Activated CD8-positive, alpha-beta memory T cell treated with anti-CD3 and anti-CD28 coated beads, Interleukin-2, amount 50 U/mL, for 24 hours (primary cell): ENCODE data around the gene SCRN2.

Experiments used
- DNase-seq: peaks from one replicate; pipeline ENCODE4 v3.0.0-alpha.2; 2020; ENCODE audit errors: extremely low read depth

The SCRN2 gene

GRCh38 chr17:47846716-47847340 lies 5.8 kb upstream of the SCRN2 start:
- DNase-seq: no peak

DNA sequence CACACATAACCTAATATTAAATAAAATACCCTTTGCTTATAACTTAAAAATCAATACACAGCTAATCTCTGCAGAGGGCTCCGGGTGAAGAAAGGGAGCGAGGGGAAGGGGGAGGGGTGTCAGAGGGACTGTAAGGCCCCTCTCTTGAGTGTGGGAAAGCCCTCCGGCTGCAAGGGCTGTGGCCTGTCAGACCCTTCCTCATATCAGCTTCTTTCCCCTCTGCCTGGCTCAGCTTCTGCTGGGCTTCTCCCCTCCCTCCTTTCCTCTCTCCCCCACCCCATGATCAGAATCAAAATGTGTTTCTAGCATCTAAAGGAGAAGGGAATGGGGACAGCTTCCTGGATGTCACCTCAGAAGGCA lies 4.6 kb upstream of the SCRN2 start:
- no peak for DNase-seq

DNA sequence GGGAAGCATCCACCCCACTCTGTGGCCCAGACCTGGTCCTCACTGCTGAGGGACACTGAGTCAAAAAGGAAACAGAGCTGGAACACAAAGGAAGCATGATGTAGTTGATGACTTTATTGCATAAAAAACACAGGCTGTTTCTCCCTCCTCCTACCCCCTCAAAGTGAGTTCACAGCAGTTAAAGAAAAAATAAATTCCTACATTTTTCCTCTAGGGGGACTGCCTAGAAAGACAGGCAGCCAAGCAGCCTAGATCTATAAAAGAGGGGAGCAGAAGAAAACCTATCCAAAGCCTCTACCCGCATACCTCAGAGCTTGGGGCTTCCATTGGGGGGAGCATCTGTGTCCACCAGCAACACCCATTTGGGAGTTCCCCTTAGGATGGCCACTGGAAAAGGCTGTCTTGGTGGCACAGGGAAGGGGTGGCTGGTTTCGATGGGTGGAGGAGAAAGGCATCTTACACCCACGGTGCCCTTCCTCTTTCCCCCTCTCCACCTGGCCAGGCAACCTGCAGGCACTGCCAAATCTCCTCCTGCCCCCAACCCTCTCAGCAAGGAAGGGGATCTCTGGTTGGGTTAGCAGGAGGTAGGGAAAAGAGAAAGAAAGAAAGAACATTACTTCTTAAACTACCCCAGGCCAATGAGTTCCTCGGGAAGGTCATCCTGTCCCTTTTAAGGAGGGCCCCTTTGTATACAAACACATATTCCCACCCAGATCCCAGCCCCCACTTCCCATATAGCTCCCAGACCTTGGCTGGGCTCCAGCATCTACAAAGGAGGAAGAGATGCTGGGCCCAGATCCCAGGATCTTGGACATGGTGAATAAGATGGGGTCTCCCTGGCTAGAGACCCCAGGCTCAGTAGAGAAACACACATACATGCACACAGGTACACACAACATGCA lies 4.0 kb upstream of the SCRN2 start:
- DNase-seq: no peak

DNA sequence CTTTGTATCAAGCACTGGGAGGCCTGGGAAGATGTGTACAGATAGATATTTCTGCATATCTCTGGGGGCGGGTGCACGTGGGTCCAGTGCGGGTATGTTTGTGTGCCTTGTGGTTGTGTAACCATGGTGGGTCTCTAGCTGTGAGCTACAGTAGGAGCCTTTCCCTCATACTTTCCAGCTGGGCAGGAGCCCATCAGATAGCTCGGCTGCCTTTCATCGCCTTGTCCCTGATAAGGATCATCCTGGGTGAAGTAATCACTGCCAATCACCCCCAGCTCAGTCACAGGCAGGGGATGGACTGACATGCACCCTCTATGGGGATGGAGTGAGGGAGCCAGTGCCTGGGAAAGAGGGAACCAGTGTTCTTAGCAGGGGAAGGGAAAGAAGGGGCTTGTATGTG lies 3.2 kb upstream of the SCRN2 start:
- DNase-seq: no peak

DNA sequence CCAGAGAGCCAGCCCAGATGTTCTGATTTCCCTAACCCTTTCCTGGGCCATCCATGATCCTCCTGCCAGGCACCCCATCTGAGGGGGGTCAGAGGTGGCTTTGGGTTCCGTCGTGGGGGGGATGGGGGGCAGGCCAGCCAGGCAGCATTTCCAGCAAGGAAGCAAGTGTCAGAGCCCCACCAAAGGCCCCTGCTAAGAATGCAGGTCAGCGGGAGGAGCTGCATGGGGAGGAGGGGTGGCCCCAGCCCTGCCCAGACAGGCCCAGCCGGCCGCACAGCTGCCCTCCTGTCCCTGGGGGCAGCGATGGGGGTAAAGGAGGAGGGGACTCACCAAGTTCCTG lies 2.3 kb upstream of the SCRN2 start:
- DNase-seq: no peak

GRCh38 chr17:47841488-47842291 lies 617 bp upstream of the SCRN2 start:
- no peak for DNase-seq

DNA sequence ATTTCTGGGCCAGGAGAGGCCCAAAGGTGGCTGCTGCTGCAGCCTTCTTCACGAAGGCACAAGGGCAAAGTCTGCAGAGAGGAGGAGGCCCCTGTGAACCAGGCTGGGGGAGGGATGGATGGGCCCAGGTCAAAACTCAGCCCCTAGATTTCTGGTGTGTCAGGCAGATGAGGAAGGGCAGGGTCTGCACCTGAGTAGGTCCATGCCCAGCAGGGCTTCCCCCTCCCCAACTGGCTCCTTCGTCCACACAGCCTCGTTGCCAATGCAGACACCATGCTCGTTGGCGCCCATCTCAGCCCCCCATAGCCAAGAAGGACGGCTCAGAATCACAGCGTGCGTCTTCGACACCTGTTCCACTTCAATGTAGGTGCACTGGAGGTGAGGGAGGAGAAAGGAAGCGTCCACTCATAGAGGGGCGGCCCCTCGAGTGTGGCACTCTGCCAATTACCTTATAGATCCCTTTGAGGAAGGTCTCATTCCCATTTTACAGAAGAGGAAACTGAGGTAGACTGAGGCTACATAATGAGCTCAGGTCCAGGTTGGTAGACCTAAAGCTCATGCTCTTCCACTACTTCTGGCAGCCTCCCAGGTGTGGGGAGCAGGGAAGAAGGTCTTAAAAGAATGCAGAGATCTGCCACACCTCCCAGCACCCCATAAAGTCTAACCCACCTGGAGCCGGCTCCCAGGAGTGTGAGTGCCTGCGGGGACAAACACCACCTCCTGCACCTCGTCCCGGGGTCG lies 902 bp downstream of the SCRN2 start:
- DNase-seq: no peak

DNA sequence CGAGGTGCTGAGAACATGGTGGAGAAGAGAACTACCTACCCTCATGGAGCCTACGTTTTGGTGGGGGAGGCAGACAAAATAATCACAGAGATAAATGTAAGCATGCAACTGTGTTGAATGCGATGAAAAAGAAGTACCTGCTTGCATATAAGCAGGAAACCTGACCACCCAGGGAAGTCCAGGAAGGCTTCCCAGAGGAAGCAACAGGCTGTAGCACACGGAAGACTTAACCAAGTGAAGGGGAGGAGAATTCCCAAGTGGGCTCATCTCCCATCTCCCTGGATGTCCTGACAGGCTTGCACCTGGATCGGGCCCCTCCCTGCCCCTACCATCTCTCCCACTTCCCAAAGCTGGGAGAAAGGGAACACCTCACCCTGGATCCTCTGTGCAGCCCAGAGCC lies 2.0 kb downstream of the SCRN2 start:
- DNase-seq: no peak

GRCh38 chr17:47838636-47839035 lies 2.4 kb downstream of the SCRN2 start:
- no peak for DNase-seq

DNA sequence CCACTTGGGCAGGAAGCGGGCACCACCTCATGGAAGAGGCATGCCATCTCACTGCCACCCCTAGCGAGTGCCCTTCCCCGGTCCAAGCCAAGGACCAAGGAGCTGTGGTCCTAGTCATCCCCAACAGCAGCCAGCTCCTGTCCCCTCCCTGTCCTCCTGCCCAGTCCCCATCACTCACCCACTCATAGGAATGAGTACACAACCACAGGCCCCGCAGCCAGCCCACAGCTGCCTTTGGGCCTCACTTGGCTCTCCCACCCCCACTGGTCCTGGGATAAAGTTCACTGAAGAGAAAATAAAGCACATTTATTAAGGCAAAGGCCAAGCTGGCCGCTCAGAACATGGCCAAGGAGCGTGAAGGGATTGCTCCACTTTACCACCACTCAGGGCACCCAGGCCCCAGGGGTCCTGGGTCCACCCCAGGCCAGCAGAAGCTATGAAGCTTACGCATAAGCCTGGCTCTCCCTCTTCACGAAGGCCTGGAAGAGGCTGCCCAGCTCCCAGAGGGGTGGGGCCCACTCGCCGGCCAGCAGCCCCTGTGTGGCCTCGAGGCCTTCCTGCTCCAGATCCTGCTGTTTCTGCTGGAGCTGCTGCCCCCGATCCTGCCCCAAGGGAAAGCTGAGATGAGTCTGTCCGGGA lies 3.6 kb downstream of the SCRN2 start:
- DNase-seq: no peak

DNA sequence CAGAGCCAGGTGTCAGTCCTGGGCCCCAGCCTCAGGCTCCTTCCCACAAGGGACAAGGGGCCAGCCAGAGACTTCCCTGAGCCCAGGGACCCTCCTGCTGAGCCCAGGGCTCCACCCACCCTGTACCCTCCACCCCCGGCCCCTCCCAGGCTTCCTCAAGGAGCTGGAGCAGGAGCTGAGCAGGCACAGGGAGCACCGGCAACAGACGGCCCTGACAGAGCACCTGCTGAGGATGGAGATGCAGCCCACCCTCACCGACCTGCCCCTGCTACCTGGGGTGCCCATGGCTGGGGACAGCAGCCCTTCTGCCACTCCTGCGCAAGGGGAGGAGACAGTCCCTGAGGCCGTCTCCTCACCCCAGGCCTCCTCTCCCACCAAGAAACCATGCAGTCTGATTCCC lies 4.5 kb downstream of the SCRN2 start:
- no peak for DNase-seq

- DNase-seq: no peak
These were observed 6.3 kb downstream of the SCRN2 start for GRCh38 chr17:47834756-47835155.

GRCh38 chr17:47831934-47832327 lies 9.1 kb downstream of the SCRN2 start:
- no peak for DNase-seq

DNA sequence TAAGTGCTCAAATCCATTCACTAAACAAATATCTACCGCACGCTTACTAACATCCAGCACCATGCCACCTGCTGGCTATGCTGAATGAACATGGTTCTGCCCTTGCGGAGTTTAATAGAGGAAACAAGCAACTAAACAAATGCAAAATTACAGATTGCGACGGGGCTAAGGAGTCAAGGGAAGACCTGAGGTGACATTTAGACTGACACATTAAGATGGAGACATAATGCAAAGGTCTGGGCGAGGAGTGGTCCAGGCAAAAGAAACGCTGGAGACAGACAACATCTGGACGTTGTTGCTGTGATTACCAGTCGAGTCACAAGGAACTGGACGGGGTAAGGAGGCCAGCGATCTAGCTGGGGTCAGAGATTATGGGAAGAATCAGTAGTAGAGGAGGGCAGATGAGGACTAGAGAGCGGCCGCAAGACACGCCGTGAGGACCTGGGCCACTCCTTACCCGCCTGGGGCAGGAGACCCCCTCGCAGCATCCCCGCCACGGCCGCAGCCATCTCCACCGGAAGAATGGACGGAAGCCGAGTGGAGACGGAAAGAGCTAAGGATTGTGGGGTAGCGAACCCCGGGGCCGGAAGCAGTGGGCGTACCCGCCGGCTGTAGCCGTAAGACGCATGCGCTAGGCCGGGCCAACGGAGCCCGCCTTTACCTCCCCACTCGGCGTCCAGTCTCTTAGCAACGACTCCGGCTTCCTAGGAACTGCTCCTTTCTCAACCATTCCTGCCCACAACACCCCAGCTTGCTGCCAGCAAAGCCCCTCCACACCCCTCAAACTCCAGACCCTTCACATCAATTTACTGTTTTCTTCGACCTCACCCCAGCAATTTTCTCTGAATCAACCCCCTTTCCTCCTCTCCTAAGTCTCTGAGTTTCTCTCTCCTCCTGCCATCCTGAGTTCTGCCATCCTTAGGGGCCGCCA lies 9.8 kb downstream of the SCRN2 start, which contains the start of the genes LRRC46 and MRPL10:
TSS of gene LRRC46 (plus strand) at position 668 of the 931 bp plus-strand sequence. CDS start 320 bp downstream, outside the sequence.
TSS of gene MRPL10 (minus strand) at position 539 of the 931 bp plus-strand sequence. CDS start at position 509, 30 bp downstream.
- DNase-seq: peak; percentile 83

- DNase-seq: no peak
These were observed 10.6 kb downstream of the SCRN2 start for GRCh38 chr17:47830396-47831002.

- no peak for DNase-seq
These were observed 11.2 kb downstream of the SCRN2 start for GRCh38 chr17:47829870-47830269.

- no peak for DNase-seq
These were observed 17.6 kb downstream of the SCRN2 start for GRCh38 chr17:47823519-47823918.

DNA sequence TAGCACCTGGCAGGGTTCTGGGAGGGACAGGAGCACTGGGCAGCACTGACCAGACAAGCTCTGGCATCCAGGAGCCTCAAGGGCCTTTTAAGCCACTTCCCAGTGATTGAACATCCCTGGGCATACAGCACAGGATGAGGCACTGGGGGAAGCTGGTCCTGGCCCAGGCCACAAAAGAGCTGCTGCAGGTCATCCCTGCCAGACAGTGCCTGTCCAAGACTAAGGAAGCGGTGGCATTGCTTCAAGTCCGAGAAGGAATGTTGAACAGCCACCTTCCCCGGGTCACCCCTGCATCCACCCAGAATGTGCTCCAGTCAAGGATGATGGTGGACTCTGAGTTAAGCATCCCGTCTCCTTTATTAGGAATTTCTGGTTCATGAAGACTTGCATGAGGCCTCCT lies 18.3 kb downstream of the SCRN2 start:
- DNase-seq: no peak
